Skeletal muscle cell (primary cell): Measurements from ENCODE around the gene DNAH6.

Experiments
- DNase-seq: peaks from one replicate; pipeline ENCODE4 v3.0.0-alpha.2; 2010; ENCODE audit warnings: low read depth
- H3K4me3 ChIP-seq: 2 replicates; pipeline ENCODE4 v1.5.1; 2011; ENCODE audit warnings: low read depth, mild to moderate bottlenecking, control low read depth, low read length, moderate library complexity

The DNAH6 gene

DNA sequence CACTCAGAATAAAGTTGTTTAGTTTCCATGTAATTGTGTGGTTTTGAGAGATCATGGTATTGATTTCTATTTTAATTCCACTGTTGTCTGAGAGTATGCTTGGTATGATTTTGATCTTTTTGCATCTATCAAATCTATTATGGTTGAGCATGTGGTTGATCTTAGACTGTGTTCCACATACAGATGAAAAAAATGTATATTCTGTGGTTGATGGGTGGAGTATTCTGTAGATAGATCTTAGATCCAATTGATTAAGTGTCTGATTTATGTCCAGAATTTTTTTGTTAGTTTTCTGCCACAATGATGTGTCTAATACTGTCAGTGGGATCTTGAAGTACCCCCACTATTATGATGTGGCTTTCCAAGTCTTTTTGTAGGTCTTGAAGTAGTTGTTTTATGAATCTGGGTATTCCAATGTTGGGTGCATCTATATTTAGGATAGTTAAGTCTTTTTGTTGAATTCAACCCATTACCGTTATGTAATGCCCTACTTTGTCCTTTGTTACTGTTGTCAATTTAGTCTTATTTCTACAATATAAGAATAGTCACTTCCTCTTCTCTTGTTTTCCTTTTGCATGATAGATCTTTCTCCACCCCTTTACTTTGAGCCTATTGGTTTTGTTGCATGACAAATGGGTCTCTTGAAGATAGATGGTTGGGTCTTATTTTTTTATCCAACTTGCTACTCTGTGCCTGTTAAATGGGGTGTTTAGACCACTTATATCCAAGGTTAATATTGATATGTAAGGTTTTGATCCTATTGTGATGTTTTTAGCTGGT lies 262.8 kb downstream of the DNAH6 start:
- H3K4me3 ChIP-seq = no peak overlapping the region
- no peak for DNase-seq

DNA sequence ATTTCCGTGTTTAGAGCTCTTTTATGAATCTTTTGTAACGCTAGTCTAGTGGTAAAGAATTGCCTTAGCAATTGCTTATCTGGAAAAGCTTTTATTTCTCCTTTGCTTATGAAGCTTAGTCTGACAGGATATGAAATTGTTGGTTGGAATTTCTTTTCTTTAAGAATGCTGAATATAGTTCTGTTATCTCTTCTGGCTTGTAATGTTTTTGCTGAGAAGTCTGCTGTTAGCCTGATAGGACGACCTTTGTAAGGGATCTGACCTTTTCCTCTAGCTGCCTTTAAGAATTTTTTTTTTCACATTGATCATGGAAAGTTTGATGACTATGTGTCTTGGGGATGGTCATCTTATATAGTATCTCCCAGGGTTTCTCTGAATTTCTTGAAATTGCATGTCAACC lies 263.5 kb downstream of the DNAH6 start:
- no peak for DNase-seq

DNA sequence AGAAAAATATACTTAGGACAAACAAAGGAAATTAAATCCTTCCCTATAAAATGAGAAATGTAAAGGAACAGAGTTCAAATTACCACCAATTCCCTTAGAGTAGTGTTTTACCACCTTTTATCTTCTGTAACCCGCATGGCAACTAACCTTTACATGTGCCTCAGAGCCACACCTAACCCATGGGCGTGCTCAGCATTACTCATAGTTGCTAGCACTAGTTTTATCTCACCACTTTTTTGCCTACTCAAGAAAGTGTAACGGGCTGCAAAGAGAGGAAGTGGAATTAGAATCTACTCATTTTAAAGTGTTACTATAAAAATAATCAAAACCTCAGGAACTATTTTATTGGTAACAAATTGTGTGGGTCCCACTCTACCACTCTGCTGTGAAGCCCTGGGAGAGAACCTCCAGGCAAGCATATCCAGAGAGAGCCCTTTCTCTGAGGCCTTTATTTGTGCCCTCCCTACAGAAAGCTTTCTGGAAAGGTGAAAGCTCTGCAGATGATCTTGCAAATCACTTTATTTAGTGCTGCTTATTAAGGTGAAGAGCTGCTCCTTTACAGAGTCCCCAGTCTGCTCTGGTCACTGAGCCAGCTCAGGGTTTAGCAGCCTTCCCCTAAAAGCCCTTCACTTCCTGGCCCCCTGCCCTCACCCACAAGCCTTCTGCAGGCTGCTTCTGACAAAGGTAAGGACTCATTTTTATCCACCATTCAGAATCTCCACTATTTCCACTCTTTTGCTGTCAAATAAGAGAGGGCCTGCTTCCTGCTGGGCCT lies 265.8 kb downstream of the DNAH6 start:
- DNase-seq = no peak
- H3K4me3 ChIP-seq = no peak overlapping the region

More for the DNA sequence above, 263.5 kb downstream of the DNAH6 start:
- no peak overlapping the region for H3K4me3 ChIP-seq

DNA sequence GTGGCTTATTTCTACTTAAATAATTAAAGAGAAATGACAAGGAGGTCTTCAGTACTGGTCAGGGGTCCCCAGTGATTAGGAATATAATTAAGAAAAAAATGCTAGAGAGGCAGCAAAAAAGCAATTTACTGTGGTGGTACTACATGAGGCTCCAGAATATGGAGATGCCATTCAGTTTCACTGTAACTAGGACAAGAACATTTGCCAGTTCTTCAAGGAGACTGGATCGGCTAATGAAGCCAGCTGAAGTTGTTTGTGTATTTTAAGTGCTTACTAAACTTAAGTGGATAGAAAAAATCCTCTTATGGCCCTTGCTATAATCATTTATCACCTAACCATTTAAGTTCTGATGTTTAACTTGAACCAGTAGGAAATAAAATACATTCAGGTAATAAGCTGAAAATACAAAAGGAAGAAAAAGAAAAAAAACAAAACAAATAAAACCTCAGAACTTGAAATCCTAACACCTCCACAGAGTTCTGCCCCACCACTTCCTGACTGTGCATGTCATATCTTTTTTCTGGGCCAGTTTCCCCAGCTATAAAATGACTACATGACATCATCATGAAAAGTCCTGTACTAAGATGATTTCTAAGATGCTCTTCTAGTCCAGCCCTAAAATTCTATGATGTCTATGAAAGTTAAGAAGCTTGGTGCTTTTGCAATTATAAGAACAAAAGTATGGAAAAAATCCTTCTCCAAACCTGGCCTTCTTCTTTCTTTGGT lies 266.6 kb downstream of the DNAH6 start:
- no peak for DNase-seq

DNA sequence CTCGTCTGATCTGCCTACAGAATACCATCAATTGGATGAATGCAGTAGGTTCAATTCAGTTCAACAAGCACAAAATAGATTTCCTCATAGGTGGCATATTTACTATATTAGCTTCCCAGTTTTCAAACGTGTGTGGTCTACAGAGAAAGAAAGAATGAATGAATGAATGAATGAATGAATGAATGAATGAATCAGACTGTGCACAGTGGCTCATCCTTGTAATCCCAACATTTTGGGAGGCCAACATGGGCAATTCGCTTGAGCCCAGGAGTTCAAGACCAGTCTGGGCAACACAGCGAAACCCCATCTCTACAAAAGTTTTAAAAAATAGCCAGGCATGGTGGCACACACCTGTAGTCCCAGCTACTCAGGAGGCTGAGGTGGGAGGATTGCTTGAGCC lies 269.7 kb downstream of the DNAH6 start:
- no peak overlapping the region for H3K4me3 ChIP-seq
- DNase-seq = no peak

More for the DNA sequence above, 266.6 kb downstream of the DNAH6 start:
- no peak overlapping the region for H3K4me3 ChIP-seq

DNA sequence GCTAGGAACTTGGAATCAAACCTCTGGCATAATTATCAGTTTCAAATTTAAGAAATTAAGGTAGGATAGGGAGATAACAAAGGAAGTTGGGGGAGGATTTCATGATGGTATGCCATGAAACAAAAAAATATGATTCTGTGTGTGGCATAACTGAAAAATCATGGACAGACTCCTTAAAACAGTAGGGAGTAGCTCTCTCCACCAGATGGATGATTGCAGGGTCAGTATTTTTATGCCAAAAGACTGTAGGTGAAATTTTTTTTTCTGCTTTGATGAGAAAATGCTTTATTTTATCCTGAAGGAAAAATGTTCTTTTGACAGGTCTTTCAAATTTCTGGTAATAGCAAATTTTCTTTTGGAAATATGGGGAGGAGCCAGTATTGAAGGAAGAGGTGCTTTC lies 270.3 kb downstream of the DNAH6 start:
- H3K4me3 ChIP-seq = no peak overlapping the region
- DNase-seq = no peak

DNA sequence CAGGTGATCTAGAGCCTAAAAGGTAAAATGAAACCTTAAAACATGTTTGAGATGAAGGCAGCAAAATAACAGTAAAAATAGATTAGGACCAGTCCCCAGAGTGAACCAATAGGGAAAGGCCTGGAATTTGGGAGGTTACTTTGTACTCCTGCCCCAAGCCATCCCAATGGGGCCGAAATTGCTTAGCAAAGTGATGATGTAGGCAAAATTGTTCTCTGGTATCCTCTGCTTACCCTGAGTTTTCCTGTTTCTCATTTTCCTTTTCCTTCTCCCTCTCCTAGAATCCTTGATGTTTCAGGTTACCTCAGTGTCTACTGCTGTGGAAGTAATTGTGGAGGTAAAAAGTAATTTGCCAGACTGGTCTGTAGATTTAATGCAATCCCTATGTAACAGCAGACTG lies 271.7 kb downstream of the DNAH6 start:
- no peak for DNase-seq
- no peak overlapping the region for H3K4me3 ChIP-seq

DNA sequence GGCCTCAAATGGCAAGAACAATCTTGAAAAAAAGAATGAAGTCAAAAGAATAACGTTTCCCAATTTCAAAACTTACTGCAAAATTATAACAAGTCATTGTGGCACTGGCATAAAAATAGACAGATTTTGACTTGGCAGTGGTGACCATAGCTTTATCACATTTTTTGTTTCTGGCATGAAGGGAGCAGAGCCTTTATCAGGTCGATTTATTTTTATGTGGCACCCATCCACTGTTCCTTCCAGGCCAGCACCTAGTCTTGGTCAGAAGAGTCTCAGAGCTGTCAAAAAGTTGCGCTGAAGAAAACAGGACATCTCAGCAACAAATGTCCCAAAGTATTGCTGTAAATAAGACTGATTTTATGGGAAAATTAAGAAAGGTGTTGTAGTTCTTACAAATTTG lies 272.2 kb downstream of the DNAH6 start:
- no peak for DNase-seq
- no peak overlapping the region for H3K4me3 ChIP-seq

DNA sequence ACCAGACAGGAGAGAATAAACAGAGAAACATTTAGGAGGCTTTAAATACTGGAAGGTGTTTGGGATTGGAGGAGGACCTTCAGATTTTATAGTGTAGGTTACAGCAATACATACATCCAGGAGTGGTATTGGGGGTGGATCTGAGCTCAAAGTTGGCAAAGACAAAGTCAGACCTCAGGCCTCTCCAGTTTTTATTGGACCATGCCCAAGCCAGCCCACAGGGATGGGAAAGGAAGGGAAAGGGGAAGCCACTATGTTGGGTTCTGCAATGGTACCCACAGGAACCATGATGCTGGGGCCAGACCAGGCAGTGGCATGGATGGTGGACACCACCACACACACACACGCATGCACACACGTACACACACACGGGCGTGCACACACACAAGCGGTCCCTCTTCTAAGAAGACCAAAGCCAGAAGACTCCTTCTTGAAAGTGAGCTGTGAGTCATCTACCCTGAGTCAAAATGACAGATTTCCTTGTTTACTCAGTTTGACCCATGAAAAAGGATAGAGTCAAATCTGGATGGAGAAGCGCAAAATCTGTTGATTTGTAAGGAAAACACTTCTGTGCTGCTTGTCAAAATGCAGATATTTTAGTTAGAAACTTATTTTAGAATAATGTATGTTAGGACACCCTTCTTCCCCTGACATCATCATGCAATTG lies 276.7 kb downstream of the DNAH6 start:
- no peak overlapping the region for H3K4me3 ChIP-seq
- peak; percentile 23 for DNase-seq

DNA sequence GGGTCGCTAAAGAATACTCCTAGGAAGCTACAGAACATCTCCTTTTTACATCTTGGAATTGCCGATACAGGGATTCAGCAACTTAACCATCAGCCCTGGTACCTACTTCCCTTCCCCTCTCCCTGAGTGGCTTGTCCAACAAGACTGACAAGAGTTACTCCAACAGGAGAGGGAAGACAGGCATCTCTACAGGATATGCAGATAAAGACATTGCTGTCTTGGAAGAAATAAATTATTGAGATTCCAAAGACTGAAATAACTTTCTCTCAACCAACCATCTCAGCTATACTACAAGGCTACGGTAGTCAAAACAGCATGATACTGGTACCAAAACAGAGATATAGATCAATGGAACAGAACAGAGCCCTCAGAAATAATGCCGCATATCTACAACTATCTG lies 277.3 kb downstream of the DNAH6 start:
- H3K4me3 ChIP-seq = no peak overlapping the region
- no peak for DNase-seq

DNA sequence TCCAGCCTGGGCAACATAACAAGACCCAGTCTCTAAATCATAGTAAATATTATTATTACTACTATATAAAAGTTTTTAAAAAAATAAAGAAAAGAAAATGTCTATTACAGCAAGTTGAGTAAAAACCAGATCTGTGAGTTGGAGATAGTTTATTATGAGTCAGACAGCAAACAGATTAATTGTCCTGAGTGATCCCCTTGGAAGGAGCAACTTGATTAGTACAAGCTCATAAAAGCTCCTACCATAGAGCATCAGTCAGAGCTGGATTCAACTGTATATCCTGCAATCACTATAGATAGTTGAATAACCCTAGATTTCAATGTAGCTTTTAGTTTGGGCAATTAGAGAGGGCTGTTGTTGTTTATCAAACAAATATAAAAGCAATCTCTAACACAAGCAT lies 280.5 kb downstream of the DNAH6 start:
- no peak overlapping the region for H3K4me3 ChIP-seq
- no peak for DNase-seq

DNA sequence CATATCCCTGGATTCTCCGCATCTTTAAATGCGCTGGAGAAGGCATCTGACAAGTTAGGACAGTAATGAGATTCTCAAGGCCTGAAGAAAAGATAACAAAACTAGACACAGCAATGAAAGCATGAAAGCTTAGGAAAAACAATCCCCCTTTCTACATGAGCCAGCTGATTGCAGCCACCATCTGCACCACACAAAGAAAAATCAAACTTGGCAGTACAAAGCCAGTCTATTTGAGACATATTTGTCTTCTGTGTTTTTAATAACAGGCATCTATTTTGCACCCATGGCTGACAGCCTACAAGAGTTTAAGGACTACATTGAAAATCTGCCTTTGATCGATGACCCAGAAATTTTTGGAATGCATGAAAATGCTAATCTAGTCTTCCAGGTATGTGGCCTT lies 281.0 kb downstream of the DNAH6 start:
- DNase-seq = no peak
- no peak overlapping the region for H3K4me3 ChIP-seq

DNA sequence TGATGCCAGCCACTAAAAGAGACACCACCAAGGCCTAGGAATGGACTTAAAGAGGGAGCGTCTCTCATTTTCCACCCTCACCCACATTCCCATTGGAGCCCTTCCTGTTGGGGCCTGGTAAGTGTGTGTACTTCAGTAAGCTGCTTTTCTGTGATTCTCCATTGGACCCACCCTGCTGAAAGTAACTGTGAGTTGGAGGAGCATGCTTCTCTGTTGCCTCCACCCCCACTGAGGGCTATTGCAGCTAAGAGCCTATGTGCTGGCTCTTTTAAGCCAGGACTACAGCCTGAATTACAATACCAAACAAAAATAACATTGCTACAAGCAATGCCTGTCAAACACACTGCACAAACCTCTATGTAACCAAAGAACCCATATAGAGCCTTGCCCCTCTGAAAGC lies 283.5 kb downstream of the DNAH6 start:
- H3K4me3 ChIP-seq = no peak overlapping the region
- no peak for DNase-seq

DNA sequence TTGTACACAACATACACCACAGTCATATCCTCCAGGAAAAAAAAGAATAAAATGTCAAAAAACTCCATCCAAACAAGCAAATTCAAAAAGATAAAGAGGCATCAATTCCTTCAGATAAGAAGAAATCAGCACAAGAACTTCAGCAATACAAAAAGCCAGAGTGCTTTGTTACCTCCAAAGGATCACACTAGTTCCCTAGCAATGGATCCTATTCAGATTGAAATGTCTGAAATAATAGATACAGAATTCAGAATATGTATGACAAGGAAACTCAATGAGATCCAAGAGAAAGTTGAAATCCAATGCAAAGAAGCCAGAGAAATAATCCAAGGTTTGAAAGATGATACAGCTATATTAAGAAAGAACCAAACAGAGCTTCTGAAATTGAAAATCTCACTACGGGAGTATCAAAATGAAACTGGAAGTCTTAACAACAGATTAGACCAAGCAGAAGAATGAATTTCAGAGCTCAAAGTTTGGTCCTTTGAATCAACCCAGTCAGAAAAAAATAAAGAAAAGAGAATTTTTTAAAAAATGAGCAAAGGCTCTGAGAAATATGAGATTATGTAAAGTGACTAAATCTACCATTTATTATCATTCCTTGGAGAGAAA lies 284.0 kb downstream of the DNAH6 start:
- H3K4me3 ChIP-seq = no peak overlapping the region
- no peak for DNase-seq

DNA sequence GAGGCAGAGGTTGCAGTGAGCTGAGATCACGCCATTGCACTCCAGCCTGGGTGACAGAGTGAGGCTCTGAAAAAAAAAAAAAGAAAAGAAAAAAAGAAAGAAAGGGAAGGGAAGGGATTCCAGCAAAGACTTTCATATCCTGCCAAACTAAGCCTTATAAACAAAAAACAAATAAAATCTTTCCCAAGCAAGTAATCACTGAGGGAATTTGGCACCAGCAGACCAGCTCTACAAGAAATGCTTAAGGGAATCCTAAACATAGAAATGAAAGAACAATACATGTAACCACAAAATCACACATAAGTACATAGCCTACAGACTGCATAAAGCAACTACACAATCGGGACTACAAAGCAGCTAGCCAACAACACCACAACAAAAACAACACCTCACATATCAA lies 285.5 kb downstream of the DNAH6 start:
- no peak overlapping the region for H3K4me3 ChIP-seq
- DNase-seq = no peak

DNA sequence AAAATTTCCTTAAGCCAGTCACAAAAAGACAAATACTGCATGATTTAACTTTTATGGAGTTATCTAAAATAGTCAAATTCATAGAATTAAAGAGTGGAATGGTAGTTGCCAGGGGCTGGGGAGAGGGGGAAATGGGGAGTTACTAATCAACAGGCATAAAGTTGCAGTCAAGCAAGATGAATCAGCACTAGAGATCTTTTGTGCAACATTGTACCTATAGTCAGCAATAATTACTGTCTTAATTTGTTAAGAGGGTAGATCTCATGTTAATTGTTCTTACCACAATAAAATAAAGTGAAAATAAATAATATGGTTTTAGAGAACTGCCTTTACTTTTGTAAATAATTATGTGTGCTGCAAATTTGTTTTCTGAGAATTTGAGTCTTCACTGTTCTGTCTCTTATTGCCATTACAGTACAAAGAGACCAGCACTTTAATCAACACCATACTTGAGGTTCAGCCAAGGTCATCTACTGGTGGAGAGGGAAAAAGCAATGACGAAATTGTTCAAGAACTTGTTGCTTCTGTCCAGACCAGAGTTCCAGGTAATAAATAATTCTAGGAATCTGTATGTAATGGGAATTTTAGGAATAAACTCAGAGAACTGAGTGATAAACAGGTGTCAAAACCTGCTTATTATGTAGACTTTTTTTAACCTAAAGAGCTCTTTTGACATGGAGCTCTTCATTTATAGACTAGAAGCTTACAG lies 289.1 kb downstream of the DNAH6 start:
- peak; percentile 41 for DNase-seq

DNA sequence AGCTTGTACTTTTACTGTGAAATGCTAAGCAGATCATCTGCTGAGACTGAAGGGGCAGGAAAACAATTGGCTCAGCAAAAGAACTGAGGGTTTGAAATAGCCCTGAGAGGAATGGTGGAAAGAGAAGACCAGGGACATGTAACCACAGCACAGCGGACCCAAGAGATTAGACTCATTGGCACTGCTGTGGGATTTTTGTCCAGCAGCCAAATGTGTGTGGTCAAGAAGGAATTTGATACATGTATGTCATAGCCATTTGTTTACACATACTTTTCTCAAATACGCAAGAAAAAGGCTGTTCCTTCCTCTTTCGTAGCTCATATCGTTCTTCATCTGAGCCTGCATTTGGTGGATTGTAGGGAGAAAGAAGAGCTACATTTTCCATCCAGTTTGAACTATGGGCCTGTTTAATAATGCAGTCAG lies 290.8 kb downstream of the DNAH6 start:
- H3K4me3 ChIP-seq = no peak overlapping the region
- DNase-seq = peak; percentile 97

More for the DNA sequence above, 289.1 kb downstream of the DNAH6 start:
- H3K4me3 ChIP-seq = no peak overlapping the region

DNA sequence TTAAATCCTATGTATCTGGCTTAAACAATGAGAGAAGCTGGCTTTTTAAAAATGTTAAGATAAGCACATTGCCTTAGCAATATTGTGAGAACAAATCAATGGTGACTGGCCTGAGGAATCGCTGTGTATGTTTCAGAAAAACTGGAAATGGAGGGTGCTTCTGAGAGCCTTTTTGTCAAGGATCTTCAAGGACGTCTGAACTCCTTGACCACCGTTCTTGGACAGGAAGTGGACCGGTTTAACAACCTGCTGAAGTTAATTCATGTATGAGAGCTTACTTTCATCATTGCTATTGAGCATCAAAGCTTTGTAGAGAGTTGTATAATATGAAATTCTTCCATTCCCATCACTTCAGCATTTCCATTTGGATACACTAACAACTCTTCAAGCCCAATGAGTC lies 292.0 kb downstream of the DNAH6 start:
- DNase-seq = no peak
- H3K4me3 ChIP-seq = no peak overlapping the region
